Right lobe of liver (tissue), 4 donors: ENCODE measurements around the gene NFKB1.

Experiments used
- POLR2A ChIP-seq: fragments of 450-650 bp; IDR thresholded peaks from one replicate; pipeline ENCODE4 v1.6.1; 2017; ENCODE audit warnings: antibody characterized with exemption, mild to moderate bottlenecking
- TF ChIP-seq, protein P1 (sequence below), 4 donors: fragments of 200-600 bp in 3 of 4; fragments of 450-650 bp in 1 of 4; IDR thresholded peaks; one replicate each; pipeline versions ENCODE4 v1.5.1 to v1.8.0; 2016 to 2022; ENCODE audit warnings: antibody characterized with exemption in 4 of 4, mild to moderate bottlenecking in 2 of 4
- donor health status: DM: no; HTN: no; CAD: no.
- donor health status: DM: no; HTN: no; CAD: no.
- donor health status: DM: no; HTN: yes; CAD: no.

DNA sequence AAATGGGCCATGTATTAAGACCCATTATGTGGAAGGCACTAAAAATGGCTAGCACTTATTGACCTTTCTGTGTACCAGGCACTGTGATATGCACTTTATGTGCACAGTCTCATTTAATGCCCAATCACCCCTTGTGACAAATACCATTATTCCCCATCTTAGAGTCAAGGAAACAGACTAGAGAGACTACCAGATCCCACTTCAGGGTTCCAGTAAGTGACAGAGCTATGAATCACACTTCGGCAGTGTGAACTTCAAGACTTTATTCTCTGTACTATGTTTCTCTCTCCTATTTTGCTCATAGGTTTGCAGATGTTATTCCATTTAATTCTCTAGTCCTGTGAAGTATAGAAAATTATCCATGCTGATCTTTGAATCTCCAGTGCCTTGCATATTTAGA lies 107.0 kb downstream of the NFKB1 start:
- TF ChIP-seq, protein P1, sequence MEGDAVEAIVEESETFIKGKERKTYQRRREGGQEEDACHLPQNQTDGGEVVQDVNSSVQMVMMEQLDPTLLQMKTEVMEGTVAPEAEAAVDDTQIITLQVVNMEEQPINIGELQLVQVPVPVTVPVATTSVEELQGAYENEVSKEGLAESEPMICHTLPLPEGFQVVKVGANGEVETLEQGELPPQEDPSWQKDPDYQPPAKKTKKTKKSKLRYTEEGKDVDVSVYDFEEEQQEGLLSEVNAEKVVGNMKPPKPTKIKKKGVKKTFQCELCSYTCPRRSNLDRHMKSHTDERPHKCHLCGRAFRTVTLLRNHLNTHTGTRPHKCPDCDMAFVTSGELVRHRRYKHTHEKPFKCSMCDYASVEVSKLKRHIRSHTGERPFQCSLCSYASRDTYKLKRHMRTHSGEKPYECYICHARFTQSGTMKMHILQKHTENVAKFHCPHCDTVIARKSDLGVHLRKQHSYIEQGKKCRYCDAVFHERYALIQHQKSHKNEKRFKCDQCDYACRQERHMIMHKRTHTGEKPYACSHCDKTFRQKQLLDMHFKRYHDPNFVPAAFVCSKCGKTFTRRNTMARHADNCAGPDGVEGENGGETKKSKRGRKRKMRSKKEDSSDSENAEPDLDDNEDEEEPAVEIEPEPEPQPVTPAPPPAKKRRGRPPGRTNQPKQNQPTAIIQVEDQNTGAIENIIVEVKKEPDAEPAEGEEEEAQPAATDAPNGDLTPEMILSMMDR (IDR thresholded peaks at IDR 0.05) = no peak
- TF ChIP-seq POLR2A = no peak
